Ecto neural progenitor cell (in vitro differentiated cells): Measurements from ENCODE around the gene ZSCAN29.
A peak's percentile ranks its signal among the peaks of the same experiment; 100 is the strongest.
"Not testable (repeated sequence)": the region's sequence is repeated elsewhere in the genome, so short reads cannot be mapped to it uniquely, and the experiment has no call there.

Source experiments
- DNase-seq: peaks from one replicate; pipeline ENCODE4 v3.0.0-alpha.2; 2018; ENCODE audit warnings: low spot score

The ZSCAN29 gene

DNA sequence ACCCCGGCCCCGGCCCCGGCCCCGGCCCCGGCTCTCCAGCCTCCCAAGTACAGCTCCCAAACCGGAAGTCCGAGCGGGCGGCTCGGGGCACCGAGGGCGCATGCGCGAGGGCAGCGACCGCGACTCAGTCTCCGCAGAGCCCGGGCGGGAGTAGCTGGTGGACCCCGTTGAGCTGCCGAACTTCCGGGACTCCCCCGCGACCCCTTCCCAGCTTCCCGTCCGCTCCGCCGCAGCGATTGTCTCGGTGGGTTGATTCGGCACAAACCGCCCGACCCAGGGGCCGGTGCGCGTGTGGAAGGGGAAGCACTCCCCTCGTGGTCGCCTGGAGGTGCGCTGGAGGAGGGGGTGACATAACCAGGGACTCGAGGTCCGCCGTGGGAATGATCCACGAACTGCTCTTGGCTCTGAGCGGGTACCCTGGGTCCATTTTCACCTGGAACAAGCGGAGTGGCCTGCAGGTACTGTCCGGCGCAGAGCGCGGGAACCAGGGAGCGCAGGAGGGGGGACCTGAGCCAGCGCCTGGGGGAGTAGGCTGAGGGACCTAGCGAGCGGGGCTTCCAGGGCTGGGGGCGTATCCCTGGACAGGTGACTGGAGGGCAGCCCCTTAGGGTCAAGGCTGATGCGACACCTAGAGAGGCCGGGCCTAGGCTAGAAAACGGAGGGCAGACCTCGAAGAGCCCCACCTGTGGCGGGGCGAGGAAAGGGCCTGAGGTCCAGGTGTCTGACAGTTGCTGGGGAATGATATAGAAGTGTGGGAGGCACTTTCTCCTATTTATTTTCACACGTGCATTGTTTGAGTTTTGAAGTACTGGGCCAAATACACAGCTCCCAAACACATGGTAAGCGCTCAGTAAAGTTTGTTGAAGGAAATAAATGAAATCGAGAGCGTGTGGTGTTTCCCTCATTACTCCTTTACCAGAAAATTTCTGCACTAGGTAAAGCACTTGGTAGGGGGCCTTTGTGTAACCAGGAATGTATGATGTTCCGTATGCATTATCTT lies at the start of gene ZSCAN29, which contains the start of gene TUBGCP4:
Gene ZSCAN29 (minus strand): TSS at position 69 of the 1,000 bp plus-strand sequence. CDS start 1,130 bp downstream, outside the sequence.
Gene TUBGCP4 (plus strand): TSS at position 127 of the 1,000 bp plus-strand sequence. CDS start 254 bp downstream, at position 381.
- DNase-seq, result peak; percentile 97

GRCh38 chr15:43420435-43420834 lies 49.6 kb upstream of the ZSCAN29 start:
- no peak for DNase-seq

GRCh38 chr15:43414196-43414595 lies 43.4 kb upstream of the ZSCAN29 start:
- DNase-seq, result no peak

- DNase-seq, result no peak
Measured at GRCh38 chr15:43412096-43412495, 41.3 kb upstream of the ZSCAN29 start.

- no peak for DNase-seq
Measured at GRCh38 chr15:43410572-43411214, 39.9 kb upstream of the ZSCAN29 start.

DNA sequence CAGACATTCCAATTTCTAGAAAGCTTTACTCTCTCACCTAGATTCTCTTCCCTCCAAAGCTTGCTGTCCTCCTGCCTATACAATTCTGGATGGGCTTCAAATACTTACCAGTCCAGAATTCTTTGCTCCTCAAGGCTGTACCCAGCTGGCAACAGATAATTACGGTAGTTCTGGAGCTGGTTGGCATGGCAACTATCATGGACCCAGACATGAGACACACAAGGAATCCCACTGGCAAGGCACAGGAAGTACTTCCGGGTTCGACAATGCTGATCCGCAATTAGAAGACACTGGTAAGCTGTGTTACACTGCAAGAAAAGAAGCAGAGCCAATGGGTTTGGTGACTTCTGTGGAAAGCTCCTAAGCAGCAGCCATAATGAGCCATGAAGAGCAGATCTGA lies 37.9 kb upstream of the ZSCAN29 start:
- DNase-seq, result no peak

GRCh38 chr15:43406808-43407207 lies 36.0 kb upstream of the ZSCAN29 start:
- no peak for DNase-seq

GRCh38 chr15:43406189-43406588 lies 35.3 kb upstream of the ZSCAN29 start:
- no peak for DNase-seq

- no peak for DNase-seq
Measured at GRCh38 chr15:43404130-43404529, 33.3 kb upstream of the ZSCAN29 start.

GRCh38 chr15:43403616-43404015 lies 32.8 kb upstream of the ZSCAN29 start:
- no peak for DNase-seq

DNA sequence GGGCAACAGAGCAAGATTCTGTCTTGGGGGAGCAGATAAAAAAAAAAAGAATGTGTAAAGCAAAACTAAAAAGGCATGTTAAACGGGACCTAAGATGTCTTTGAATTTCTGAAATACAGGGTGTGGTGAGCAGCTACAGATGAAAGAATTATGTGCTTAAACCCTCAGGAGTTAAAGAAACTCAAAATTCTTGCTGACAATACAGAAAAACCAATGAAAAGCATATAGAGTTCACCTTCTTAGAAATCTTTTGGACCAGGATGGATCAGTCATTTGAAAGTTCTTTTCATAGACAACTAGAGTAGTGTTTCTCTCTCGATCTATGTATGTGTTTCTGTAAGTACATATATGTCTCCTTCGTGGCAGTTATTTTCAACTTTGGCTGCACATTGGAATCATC lies 31.4 kb upstream of the ZSCAN29 start:
- DNase-seq, result no peak

GRCh38 chr15:43393592-43393991 lies 22.7 kb upstream of the ZSCAN29 start:
- DNase-seq, result not testable (repeated sequence)

DNA sequence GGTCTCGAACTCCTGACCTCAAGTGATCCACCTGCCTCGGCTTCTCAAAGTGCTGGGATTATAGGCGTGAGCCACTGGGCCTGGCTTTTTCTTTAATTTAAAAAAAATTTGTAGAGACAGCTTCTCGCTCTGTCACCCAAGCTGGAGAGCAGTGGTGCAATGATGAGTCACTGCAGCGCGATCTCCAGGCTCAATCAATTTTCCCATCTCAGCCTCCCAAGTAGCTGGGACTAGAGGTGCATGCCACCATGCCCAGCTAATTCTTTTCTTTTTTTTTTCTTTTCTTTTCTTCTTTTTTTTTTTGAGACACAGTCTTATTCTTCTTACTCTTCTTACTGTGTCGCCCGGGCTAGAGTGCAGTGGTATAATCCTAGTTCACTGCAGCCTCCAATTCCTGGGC lies 19.9 kb upstream of the ZSCAN29 start:
- no peak for DNase-seq

DNA sequence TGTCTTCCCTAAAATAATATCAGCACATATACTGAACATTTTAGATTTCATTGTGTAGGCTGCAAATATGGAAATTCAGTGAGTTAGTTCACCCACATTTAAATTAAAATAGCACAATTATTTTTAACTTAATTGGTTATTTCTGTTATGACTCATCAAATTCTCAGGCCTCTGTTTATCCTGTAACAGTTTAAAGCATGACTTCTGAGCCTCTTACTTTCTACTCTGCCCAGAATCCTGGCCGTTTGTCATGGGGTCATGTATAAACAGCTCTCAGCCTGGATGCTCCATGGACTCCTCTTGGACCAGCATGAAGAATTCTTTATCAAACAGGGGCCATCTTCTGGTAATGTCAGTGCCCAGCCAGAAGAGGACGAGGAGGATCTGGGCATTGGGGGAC lies 12.2 kb upstream of the ZSCAN29 start:
- no peak for DNase-seq

- no peak for DNase-seq
Measured at GRCh38 chr15:43382310-43382709, 11.5 kb upstream of the ZSCAN29 start.

- DNase-seq, result no peak
Measured at GRCh38 chr15:43378601-43379000, 7.8 kb upstream of the ZSCAN29 start.

GRCh38 chr15:43376017-43376705 lies 5.3 kb upstream of the ZSCAN29 start:
- no peak for DNase-seq

- DNase-seq, result peak; percentile 63
Measured at GRCh38 chr15:43370310-43370974, 401 bp downstream of the ZSCAN29 start.

- no peak for DNase-seq
Measured at GRCh38 chr15:43361313-43361903, 9.4 kb downstream of the ZSCAN29 start.

GRCh38 chr15:43360821-43361220 lies 10.0 kb downstream of the ZSCAN29 start:
- DNase-seq, result no peak

DNA sequence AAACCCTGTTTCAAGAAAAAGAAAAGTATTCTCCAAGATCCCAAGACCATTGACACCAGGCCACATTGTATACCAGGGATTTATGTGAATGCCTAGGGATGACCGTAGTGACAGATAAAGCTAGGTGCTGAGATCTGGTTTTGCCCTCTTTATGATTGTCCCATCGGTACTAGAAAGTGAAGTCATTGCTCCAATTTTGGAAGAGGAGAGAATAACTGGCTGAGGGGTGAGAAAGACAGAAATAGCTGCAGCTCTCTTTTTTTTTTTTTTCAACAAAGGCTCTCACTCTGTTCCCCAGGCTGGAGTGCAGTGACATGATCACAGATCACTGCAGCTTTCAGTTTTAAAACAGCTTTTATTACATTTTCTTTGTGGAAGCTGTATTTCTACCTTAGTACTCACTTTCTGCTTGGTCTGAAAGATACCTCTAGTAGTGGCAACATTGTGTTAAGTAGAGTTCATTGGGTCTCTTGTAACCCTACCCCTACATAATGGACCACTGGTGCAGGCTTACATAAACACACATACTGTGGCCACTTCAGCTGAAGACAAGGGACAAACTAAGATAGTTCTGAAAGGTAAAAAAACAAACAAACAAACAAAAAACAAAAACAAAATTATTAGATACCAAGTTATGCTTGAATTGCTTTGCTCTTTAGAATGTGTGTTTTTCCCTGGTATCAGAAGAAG lies 18.0 kb downstream of the ZSCAN29 start:
- no peak for DNase-seq
